GM19372 (cell line): ENCODE data around the gene EMILIN3.
A peak's percentile ranks its signal among the peaks of the same experiment; 100 is the strongest.

Experiments used
- ATAC-seq: cut with Tn5 transposase; IDR thresholded peaks from one replicate; pipeline ENCODE4 v1.9.1; 2021; ENCODE audit warnings: mild to moderate bottlenecking, low read depth, moderate library complexity; ENCODE audit not compliant: unreplicated experiment

EMILIN3 gene, protein sequence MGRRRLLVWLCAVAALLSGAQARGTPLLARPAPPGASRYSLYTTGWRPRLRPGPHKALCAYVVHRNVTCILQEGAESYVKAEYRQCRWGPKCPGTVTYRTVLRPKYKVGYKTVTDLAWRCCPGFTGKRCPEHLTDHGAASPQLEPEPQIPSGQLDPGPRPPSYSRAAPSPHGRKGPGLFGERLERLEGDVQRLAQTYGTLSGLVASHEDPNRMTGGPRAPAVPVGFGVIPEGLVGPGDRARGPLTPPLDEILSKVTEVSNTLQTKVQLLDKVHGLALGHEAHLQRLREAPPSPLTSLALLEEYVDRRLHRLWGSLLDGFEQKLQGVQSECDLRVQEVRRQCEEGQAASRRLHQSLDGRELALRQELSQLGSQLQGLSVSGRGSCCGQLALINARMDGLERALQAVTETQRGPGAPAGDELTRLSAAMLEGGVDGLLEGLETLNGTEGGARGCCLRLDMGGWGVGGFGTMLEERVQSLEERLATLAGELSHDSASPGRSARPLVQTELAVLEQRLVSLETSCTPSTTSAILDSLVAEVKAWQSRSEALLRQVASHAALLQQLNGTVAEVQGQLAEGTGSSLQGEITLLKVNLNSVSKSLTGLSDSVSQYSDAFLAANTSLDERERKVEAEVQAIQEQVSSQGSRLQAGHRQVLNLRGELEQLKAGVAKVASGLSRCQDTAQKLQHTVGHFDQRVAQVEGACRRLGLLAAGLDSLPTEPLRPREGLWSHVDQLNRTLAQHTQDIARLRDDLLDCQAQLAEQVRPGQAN

DNA sequence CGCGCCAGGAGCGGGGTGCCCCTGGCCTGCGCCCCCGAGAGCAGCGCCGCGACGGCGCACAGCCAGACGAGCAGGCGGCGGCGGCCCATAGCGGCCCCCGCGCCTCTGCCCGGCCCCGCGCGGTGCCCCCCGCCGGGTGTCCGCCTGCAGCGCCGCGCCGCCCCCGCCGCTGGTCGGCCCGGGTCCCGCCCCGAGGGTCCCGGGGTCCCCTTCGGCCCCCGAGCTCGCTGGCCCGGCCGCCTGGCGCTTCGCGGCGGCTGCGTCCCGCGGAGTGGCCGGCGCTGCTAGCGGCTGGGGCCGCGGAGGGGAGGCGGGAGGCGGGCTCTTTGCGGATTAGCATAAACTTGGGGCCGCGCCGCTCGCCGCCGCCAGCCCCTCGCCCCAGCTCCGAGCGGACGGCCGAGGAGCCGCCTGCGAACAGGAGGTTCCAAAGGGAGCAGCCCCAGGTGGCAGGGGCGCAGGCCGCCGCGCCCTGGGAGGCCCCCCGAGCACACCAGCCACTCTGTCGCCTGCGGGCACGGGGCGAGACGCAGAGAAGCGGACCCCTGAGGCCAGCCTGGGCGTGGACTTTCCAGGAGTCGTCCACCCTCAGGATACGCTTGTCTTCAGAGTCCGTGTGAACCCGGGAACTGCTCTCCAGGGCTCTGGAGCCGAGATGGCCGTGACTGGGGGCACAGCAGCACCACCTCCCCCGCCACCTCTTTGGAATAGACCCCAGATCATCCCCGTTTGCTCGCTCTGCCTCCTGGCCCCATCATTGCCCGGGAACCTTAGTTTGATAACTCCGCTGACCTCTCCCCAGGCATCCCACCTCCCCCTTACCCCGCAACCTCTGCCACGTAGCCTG lies at the start of gene EMILIN3:
TSS of gene EMILIN3 (minus strand) at position 273 of the 847 bp plus-strand sequence. CDS start at position 89, 184 bp downstream.
- no peak for ATAC-seq

DNA sequence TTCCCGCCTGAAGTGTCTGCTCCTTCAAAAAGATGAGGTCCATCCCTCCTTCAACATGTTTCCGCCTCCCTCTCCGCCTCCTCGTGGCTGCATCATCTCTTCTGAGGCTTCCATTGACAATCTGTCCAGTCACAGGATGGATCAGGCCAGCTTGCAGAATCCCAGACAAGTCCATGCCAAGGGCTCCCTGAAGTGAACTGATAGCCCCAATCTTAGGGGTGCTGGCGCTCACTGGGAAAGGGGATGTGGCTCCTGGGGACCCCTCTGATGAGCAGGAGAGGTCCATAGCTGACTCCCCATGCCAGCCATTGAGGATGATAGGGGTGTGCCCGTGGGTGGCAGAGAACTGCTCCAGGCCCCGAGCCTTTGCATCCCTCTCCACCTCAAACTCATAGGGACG lies 48.6 kb upstream of the EMILIN3 start:
- ATAC-seq = no peak

DNA sequence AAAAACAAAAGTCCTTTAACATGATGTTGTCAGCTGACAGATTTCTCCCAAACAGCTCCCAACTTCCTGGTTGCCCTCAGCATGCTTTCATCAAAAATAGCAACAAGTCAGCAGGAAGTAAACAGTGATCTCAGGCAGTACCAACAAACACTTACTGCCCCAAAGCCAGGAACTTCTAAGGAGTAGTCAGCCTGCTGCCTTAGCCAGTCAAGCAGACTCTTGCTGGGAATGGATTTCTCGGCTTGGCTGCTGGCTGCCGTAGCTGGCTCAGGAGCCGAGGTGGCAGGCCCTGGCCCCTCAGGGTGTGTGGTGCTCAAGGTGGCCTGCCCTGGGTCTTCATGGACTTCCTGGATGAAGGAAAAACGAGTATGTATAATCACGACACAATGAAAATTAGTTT lies 46.6 kb upstream of the EMILIN3 start:
- no peak for ATAC-seq

DNA sequence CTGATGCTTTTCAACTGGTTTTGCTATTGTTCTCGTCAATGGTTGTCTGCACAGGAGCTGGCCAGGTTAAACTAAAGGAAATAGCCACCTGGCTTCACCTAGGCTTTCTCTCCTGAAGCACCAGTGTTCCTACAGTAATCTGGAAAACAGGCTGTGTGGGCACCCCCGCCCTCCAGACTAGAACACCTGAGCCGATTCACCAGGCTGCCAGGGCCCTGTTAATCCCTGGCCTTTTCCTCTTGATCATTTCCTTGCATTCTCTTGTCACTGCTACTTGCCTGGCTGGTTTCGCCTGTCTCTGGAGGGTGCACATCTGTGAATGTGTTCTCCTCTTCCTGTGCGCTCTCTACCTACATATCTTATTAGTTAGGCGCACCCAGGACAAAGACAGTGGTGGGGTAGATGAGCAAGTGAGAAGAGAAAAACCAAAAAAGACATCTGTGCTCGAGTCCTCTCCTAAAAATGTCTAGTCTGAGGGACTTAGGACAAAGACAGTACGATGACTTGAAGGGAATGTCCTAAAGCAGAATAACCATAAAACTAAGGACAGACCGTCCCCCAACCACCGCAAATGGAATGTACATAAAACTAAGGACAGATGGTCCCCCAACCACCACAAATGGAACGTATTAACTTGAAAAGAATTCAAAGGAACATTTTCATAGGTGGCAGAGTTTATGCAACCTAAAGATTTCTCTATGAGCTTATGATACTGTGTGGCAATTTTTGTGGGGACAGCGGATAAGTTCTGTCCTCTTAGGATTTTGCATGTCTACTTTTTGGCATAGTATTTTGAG lies 45.9 kb upstream of the EMILIN3 start:
- ATAC-seq = no peak

DNA sequence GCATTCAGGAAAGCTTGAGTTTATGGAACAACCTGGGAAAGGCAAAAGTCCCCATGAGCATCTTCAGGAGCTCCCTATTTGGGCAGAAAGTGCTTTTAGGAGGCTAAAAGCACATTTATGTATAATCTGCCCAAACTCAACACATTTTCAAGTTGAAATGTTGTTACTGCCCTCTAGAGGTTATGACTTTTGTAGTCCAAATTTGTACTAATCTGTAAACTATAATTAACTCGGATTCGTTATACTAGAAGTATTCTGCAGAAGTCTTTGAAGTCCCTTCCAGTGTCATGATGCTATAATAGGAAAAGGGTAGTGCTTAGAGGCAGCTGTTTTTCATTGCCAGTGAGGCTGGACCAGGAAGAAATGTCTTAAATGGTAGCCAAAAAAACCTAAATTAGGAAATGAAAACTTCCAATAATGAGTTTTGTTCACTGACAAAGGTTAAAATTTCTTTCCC lies 44.8 kb upstream of the EMILIN3 start:
- no peak for ATAC-seq

DNA sequence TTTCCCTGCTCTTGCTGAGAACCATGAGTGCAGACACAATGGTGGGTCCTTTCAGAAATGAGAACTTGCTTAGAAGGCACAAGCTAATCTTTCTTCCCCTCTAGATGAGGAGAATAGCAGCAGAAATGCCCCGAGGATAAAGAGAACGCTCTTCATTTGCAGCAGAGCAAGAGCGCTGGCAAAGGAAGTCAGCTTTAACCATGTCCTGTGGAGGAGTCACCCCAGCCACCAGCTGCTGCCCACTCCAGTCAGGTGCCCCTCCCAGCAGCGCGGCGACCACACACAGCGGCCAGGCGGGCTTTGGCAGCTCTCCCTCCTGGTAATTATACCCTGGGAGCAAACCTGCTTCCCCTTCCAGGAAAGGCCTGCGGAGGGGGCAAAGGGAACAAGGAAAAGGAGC lies 42.4 kb upstream of the EMILIN3 start:
- ATAC-seq = no peak

DNA sequence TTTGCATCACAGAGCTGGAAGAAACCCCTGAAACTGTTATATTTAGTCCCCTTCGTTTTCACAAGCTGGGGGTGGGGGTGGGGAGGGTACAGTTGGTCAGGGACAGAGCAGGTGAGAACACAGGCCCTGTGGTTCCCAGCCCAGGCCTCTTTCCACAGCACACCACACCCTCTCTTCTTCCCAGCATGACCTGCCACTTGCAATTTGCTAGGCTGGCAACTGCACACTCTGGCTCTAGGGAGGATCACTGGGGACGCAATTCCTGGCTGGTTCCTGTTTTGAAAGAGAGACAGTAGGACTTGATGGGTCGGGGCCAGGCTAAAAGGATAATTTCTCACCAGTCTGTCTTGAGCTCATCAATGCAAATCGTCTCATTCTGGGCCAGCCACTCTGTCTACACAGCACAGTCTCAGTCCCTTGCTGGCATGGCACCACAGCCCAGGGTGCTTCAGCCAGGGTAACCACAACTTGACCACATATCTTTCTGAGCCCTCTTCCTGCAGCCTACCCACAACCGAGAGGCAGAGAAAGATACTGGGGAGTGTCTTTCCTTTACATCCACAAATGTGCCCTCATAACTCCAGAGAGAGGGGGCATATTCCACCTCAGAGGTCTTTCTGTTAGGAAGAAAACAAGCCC lies 41.7 kb upstream of the EMILIN3 start:
- ATAC-seq = peak; percentile 56

DNA sequence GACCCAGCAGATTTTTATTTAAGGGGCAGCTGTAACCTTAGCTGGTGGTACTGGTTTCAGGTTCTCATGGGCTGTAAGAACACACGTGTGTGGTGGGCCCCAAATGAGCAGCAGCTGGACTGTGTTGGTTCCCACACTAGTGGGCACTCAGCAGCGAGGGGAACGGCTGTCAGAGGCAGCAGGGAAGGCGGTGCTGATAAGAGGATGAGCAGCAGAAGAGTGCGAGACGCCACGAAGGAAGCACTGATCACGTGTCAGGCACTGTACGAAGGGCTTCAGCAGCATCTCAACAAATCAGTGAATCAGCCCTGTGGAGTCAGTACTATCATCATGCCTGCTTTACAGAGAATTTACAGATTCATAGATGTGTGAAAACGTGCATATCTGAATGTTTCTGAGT lies 41.0 kb upstream of the EMILIN3 start:
- ATAC-seq = no peak

DNA sequence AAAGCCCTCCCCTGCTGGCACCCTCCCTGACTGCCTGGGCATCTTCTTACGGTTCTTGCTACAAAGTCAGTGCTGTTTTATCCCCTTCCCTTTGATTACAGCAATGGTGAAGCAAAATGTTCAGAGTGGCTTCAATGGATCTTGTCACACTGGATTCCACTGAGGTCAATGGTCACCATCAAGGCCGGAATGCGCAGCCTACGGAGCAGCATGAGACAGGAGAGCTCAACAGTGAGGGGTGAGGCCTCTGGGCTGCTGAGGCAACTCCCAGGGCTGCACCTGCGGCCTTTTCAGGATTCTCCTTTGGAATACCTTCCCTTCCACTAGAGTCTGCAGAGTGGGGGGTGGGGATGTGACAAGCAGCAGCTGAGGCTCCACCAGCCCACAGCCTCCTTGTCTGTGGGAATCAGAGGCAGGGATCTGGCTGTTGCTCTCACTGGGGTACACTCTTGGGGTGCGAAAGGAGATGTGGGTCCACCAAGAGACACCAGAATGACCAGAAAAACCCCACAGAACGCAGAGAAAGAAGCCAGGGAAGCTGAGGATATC lies 40.4 kb upstream of the EMILIN3 start:
- no peak for ATAC-seq

DNA sequence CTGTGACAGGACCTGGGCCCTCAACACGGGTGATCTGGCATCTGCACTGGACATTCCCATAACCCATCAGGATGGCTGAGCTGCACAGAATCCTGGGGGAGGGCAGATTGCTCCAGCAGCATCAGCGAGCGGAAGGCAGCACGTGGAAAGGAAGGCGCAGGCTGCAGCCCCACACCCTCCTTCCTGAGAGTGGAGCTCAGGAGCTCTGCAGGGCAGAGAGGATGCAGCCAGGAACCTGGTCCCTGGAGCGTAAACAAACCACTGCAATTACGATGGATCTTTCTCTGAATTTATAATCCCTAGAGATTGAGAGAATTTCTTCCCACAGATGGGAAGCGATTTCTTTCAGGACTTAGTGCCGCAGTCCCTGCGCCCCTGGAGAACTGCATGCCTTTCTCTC lies 39.7 kb upstream of the EMILIN3 start:
- no peak for ATAC-seq

DNA sequence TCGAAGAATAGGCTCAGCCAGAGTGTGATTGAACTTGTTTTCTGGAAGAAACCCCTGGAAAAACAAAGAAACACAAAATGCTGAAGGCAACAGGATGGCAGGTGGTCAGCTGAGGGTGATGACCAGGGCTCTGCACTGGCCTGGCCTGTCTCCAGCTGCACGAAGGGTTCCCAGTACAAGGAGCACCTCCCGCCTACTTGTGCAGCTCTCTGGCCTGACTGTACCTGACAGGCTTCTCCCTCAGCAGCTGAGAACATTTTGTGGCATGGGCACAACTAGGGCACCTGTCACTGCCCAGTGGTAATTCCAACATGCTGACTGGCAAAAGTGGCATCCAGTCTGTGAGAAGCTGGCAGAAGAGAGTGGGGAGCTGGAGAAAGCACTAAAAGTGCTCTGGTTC lies 38.8 kb upstream of the EMILIN3 start:
- no peak for ATAC-seq

DNA sequence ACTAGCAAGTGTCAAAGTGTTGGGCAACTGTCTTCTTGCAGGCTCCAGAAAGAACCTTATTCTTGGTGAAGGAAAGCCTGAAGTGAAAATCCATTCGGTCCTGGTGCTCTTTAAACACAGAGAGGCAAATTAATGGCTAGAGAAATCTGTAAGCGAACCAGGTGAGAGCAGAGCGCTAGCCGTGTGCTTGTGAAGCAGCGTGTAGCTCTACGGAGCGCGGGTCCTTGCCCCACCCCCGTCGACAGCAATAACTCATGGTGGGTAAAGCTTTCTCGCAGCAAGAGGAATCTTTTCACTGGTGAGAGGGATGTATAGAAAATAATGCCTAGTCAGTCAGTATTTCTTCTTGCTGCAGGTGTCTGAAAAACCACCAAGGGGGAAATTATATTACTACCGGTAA lies 37.0 kb upstream of the EMILIN3 start:
- ATAC-seq = no peak

DNA sequence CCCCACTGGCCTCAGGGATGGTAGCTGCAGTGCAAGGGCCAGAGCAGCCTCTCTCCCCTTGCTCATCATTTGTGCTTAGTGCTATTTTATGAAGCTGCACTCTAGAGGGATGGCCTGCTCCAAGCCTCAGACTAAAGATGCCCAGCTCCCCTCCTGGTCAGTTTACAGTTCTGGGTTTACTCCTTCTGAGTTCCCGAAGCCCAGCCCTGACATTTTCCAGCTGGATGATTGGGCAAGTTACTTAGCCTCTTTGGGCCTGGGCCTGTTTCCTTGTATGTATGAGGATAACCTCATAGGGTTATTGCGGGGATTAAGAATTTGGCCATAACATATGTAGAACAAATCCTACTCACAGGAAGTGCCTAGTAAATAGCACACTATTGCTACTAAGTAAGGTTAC lies 31.8 kb upstream of the EMILIN3 start:
- no peak for ATAC-seq

DNA sequence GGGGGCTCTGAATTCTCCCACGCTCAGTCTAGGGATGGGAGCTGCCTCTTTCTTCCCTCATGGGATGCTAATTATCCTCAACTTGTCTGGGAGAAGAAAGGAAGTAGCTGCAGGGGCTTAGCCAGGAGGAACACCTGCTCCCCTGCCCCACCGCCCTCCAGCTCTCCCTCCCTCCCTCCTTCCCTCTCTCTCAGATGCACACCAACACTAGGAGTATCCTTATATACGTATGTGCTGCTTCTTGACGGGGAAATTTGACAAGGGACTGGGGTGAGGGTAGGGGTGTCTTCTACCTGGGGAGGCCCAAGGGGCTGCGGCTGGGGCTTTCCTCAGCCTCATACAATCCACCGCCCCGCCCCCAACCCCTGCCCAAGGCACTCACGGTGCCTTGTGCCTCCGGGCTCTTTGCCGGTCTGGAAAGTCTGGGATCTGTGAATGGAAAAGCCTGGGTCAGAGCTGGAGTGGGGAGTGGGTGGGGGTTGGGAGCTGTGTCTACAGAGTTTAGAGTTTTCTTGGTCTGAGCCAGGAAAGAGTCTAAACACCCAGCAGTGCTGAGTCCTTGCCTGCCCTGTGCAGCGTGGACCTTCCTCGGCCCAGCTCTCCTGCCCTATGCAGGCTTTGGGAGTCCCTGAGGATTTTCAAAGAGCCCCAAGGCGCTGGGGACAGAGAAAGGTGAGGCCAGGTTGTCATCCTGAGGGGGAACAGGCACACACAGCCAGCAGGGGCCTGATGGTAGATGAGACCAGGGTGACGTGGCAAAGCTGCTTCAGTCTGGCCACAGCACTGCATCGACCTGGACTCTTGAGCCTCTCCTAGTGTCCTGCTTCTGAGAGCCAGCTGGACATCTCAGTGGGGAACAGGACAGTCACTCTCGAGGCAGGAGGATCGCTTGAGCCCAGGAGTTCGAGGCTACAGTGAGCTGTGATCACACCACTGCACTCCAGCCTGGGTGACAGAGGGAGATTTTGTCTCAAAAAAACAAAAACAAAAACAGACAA lies 29.3 kb upstream of the EMILIN3 start:
- no peak for ATAC-seq

DNA sequence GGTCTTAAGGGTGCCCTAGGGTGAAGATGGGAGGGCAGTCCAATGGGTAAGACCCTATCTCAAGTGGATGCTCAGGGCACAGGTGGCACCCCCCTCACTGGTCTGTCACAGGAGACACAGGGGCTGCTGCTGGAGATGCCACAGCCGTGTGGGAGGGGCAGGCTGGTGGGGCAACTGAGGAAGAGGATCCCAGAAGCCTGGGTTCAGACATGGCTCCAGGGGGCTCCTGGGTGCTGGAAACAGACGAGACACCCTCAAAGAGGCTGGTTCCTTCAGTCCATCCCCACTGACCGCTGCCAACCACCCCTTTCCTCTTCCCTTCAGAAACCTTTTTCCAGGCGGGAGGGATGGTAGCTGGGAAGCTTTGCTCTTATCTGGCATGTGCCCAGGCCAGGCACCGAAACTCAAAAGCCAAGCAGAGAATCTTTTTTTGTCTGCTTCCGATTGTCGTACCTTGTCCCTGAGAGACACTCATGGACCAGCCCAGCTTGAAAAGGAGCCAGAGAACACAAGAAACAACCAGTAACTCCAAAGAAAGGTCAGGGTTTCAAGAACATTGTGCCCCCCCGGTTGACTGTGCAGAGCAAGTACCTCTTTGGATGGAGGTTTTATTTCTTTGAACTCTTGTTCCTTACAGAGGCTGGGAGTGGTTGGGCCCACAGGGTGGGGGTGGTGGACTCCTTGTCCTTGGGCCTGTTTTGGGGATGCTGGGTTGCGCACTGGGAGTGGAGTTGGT lies 28.5 kb upstream of the EMILIN3 start:
- no peak for ATAC-seq

DNA sequence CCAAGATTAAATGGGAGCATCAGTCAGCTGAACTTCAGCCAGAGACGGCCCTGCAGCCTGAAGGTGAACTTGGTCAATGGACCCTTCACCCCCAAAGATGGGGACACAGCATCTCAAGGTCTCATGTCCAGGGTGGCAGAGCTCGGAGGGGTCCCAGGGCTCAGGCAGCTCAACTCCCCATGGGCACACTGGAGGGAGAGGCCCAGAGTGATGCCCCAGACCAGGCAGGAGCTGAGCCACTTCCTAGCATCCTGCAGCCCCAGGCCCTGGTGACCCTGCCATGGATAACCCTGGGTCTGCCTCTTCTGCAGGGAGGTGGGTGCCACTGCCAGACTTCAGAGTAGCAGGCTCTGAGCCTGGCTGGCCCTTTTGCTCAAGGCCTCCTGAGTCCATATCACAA lies 27.5 kb upstream of the EMILIN3 start:
- ATAC-seq = no peak

DNA sequence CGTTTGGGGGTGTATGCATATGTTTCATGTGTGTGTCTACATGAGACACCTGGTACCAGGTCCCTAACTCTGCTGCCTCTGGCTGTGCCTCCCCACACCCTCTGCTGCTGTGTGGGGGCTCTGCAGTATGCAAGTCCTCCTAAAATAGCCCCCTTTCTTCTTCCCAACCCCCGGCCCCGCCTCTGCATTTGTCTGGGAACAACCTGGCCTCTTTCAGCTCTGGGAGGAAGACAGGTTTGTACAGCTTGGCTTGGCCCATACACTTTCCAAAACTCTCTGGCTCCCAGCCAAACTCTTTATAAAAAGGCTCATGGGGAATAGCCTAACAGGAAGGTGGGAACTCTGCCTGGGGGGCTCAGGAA lies 27.1 kb upstream of the EMILIN3 start:
- ATAC-seq = no peak
